Measurements from ENCODE around the gene ASTN2.

Gene ASTN2

DNA sequence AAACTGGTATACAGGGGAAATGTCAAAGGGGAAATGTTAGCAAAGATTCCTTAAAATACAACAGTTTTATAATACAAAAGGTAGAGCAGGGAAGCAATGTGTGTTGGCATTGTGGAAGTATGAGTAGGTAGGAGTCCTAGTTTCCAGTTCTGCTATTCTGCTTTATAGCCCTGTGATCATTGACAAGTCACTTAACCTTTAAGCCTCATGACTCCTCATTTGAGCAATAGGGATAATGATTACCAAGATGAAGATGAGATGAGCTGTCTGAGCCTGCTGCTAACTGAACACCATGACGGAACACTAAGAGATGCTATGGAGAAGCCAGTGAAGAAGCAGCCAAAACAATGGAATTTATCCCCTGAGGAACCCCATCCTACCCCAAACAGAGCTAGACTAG, 1009.5 kb downstream of the ASTN2 start:
- DNase-seq = no peak

DNA sequence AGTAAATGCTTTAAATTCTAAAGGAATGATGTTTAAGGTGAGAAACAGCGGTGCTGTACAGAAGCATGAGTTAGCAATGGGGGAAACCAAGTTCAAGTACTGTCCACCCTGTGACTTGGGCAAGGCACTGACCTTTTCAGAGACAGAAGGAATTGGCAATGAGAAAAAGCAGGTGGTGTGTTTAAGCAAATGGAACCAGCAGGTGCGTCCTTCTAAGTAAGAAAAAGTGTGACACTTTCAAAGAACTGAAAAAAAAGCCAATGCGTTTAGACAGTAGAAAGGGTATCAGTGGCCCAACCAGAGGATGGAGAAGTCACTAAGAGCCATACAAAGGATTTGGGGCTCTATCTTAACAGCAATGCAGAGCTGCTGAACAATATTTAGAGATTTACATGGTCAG, 1010.6 kb downstream of the ASTN2 start:
- no peak for DNase-seq

DNA sequence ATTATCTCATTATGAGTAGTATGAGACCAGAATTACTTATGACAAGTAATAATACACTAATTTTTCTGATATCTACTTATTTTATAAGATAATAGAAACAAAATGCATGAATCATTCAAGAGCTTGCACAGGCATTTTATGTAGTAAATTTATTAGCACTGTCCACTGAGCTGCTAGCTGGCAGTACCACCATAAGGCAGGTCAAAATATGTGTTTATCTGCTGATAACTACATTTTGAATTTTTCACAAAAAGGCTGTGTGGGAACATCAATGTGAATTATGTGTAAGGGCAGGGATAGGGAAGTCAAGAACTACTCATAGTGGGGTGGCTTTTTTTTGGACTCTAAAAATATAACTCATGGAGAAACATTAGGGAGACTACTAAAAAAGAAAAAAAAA, 1011.7 kb downstream of the ASTN2 start:
- DNase-seq = no peak

DNA sequence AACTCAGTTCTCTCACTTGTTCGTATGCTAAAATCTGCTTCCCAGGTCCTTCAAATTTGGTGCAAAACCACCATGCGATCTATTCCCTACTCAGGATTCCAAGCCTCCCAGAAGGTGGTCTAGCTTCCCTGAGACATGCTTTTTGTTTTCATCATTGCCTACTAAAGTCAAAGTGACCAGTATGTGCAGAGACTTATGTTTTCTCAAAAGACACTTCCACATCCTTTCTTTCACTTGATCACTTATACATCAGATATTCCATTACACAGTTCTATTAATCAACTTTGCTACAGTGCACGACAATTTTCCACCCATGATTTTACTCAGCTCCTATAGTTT, 1019.2 kb downstream of the ASTN2 start:
- DNase-seq = no peak

DNA sequence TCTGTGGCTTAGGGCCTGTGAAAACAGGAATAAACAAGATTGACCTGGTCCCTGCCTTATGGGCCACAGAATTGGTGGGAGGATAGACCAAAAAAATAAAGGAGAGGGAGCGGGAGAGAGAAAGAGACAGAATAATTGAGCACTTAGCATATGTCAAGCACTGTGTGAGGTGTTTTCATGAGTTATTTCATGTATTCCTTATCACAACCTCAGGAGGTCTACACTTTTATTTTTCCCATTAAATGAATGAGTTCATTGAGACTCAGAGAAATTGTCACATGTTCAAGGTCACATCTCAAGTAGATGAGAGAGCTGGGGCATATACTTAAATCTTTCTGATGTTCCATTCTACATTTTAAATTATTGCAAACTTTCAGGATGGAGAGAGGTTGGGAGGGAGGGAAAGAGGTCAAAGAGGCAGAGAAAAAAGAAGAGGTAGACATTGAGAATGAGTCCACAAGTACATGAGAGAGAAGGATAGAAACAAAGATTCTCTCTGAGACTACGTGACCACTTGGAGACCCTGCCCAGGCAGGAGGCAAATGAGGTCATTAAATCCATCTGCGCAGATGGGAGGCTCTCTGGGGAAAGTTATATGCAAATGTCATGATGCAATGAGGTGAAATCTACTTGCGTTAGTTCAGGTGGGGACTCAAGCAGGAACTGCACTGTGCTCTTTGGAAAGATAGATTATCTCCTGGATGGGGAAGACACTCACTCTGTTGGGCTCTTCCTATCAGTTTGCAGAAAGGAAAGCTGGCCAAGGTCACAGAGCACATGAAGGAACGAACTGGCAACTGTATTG, 1019.8 kb downstream of the ASTN2 start:
- no peak for DNase-seq

DNA sequence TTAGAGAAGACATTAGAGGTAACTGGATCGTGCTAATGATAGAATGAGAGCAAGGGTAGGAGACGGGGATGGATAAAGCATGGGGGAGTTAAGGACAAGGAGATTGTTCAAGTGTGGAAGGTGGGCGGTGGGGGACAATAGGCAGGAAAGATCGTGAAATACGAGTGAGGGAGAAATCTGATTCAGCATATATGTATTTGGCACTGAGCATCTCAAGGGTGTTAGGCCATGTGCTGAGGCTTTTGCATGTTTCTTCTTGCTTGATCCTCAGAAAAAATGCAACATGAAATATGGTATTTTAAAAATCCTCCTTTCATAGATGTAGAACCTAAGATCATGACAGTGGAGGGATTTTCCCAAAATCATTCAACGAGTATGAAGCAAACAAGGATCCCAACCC, 1020.8 kb downstream of the ASTN2 start:
- DNase-seq = no peak

DNA sequence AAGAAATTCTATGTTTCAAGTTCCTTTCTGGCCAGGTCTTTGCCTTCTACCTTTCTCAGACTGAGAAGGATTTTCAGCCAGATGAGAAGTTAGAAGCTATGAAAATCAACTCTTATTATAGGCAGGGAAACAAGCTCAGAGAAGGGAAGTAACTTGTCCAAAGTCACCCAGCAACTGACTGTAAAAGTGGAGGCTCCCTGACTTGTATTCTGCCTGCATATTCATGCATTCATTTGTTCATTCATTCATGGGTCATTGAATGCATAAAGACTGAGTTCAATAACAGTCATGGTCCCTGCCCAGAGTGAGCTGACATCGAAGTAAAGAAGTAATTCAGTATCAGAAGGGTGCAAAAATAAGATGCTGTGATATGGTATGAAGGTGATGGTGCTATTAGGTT, 1021.7 kb downstream of the ASTN2 start:
- DNase-seq = no peak

DNA sequence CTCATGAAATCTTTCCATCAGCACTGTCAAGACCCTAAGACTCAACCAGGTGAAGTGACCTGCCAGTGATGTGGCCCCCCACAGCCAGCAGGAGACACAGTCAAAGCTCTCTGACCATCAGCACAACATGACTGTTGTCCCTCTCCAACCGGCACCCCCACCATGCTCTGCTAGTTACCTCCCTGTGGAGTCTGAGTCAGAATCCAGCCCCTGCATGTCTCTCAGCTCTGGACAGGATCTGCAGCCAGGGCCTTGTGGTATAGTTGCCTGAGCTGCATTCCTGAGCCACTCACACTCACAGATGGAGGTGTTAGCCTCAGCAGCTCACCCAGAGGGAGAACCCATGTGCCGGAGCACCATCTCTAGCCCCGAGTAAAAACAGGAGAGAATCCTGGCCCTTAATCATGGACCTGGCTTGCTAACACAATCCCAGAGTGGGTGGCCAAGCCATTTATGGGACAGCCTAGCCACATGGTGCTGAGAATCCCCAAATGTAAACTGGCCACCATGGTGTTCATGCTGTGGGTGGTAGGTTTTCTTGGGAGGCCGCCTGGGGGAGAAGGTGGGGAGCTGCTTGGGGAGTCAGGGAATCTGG, 1023.5 kb downstream of the ASTN2 start:
- peak; percentile 82 for DNase-seq

DNA sequence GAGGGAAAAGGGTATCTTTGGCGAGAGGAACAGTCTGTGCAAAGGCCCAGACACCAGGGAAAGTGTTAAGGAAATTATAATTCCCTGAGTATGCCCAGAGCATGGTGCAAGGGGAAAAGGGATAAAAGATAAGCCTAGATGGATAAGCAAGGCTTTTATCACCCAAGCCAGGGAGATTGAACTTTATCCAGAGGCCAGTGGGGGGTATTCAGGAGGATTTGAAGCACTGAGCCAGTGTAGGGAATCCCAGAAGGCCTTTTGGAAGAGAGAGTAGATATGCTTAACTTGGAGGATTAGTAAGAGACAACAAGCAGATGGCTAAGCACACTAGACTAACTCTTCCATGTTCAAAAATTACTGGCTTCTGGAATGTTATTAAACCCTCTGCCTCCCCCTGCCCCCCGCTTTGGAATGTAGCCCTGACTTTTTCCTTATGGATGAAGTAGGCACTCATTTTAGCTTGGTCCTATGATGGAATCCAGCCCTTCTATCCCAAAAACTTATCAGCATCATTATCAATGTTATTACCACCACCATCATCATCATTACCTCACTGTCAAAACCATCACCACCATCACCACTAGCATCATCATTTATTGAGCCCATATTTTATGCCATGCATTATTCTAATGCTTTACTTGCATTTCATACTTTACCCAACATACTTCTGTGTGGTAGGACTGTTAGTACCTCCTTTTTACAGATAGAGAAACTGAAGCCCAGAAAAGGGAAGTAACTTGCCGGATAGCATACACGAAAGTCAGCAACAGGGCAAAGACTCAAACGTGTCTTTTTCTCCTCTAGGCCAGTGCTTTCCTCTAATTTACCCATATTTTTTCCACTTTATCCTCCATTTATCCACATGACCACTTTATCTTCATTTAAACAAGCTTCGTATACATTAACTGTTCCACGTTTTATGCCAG, 1024.3 kb downstream of the ASTN2 start:
- DNase-seq = peak; percentile 42

DNA sequence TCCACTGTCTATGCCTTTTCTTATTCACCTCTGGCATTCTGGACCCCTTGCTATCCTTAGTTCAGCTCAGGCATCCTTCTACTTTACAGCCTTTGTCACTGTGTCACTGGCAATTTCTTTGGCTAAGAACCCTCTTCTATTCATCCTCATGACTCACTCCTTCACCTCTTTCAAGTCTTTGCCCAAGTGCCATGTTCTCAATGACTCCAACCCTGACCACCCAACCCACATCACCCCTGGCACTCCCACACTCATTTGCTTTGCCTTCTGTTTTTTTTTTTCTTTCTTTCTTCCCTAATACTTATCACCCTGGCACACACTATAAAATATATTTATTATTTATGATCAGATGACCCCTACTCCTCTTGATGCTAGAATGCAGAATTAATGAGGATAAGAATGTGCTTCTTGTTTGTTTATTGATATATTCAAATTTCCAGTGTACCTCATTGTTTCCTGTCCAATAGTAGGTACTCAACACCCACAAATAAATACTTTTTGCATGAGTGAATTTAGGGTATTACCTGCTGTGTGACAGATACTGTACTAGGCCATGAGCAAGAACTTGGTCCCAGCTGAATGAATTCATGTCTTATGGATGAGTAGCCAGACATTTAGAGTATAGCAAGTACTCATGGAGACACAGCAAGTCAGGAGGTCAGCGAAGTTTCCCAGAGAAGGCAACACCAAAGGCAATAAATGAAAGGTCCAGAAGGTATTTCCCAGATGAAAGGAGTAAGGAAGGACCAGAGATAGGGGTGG, 1025.1 kb downstream of the ASTN2 start:
- no peak for DNase-seq

DNA sequence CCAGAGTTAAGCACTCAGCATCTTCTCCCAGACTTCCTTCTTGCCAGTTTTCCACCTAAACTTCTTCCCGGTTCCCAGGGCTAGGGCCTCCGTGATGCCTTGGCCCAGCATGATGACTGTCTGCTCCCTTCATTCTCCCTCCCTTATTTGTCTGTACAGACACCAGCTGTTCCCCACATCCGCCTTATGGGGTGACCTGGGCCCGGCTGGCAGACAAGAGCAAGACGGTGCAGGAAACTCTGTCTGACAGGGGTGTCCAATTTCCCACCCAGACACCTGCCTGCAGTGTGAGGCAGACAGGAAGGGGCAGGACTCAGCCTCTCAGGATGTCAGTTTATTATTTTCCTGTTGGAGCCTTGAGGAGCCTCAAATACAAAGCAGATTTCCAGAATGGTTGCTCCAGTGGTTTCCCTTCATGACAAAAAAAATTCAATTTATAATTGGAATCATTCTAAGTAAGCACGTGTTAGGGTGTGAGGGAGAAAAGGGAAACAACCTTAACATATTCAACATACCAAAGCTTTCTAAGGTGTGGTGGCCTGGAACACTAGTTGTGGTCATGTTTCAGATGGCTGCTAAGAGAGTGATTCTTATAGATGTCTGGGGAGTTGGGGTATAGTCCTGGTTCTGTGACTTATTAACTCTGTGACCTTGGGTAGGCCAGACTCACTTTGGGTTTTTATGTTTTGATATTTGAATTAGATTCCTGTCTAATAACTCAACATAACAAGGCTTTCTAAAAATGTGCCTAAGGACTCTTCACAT, 1026.7 kb downstream of the ASTN2 start:
- DNase-seq = peak; percentile 41

DNA sequence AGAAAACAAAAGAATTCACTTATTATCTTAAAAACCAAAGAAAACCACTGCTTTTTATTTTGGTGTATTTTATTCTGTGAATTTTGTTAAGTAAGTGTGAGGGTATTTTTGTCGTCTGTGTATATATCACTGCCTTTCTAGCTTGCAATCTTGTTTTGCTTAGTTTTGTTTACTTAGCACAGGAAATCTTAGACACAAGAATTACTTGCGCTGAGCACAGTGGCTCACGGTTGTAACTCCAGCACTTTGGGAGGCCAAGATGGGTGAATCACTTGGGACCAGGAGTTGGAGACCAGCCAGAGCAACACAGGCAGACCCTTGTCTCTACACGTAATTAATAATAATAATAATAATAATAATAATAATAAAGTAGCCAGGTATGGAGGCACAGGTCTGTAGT, 1030.9 kb downstream of the ASTN2 start:
- DNase-seq = peak; percentile 36

DNA sequence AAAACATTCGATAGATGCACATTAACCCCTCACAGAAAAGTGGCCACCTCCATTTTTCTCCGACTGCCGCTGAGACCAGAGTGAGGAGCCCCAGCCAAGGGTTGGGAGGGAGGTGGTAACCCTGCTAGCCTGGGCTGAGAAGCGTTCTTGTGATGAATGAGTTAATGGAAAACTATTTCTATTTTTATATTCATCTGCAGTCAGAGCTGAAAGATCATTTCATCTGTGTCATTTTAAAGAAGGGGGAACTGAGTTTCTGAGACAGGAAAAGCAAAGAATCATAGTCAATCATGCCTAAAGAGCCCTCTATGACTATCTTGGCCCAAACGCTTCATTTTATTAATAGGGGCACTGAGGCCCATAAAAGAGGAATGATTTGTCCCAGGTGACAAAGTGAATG, 1031.7 kb downstream of the ASTN2 start:
- DNase-seq = peak; percentile 18

DNA sequence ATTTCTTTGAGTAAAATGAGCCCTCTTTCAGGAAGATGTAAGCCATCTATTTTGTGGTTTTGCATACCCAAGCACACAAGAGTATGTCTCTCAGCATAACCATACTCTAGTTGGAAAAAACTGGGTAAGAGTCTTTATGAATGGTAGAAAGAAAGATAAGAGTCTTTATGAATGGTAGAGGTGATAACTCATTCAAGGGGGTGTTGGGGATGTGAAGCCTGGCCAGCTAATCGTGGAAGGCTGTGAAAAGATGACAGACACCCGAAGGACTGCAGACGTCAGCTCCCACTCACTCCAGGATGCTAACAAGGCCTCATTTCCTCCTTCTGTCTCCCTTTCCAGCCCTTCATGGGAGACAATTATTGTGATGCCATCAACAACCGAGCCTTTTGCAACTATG, 1032.8 kb downstream of the ASTN2 start:
- DNase-seq = no peak

DNA sequence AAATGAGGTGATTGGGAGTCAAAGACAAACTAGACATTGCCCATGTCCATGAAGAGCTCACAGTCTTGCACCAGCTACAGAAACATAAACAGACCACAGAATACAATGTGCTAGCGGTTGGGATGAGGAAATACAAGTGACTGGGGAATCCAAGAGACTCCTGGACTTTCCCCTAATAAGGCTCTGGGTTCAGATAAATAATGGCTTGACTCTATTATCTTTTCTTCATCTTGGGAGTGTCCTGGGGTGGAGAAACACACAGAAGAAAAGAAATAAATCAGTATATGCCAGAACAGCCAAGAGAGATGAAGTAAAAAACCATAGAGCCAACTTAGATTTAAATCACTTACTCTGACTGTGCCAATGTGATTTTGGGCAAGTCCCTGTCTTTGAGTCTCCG, 1033.5 kb downstream of the ASTN2 start:
- no peak for DNase-seq

DNA sequence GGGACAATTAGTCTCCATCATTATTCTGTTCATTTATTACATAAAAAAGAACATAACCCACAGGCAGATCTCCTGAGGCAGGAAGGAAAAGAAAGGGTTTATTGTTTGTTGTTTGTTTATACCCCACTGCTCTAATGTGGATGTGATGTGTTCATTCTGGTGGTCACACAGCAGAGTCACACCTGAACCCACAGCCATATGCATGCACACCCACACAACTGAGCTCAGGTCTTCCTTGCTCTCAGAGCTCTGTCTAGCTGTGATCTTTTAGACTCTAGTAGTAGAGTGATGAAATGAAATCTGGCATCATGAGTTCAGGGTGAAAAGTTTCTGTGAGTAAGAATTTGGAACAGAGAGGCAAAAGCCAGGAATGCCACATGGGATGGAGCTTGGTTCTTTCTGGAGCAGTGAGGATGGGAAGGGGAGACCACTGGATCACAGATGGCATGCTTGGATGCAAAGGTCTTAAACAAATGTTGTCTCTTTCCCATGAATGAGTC, 1034.3 kb downstream of the ASTN2 start:
- no peak for DNase-seq

DNA sequence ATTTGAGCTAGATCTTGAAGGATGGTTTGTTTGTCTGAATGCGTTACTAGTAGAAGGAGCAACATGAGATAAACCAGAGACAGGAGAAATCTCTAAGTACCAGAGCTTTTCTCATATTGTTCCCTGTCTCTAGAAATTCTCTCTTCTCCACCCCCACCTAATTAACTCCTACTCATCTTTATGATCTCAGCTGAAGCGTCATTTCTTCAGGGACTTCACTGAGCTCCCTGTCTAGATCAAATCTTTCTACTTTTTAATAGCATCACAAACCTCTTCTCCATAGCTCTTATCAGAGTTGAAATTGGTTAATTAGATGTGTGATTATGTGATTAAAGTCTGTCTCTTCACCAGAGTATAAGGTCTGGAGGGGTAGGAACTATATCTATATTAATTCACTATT, 1035.0 kb downstream of the ASTN2 start:
- no peak for DNase-seq

DNA sequence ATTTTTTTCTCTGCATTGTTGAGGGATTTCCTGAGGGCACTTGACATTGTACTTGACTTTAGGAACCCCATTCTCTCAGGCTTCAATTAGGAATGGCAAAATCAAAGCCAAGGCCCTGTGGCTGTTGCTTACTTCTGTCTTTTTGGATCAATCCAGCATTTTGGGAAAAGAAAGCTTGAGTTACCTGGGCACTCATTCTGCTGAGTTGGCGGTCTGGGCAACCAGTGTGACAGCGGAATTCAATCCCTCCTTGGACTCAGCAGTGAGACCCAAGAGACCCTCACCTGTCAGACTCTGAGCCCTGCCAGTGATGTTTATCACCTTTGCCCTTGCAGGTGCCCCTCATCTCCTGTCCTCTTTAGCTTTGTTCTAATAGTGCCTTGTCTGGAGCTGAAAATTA, 1036.0 kb downstream of the ASTN2 start:
- DNase-seq = no peak

DNA sequence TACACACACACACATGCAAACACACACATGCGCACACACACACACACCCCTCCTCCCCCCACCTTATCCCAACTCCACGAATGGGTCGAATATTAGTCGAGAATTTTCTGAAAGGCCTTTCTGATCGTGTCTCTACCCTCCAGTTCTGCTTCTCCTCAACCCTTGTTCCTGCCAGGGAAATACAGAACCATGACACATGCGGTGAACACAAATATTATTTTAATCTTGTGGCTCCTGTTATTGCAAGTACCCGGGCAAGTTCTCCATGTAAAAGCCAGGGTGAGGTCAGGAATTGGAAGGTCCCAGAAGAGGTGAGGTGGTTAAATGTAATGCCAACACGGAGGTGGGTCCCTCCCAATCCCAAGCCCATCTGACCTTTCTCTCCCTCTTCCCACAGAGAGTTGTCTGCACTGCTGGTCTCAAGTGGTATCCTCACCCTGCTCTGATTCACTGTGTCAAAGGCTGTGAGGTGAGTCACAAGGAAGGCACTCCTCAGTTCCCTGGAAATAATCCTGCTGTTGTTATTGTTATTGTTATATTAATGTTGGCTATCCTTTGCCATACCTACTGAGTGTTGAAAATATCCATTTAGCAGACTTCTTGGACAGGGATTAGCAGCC, 1037.6 kb downstream of the ASTN2 start:
- DNase-seq = peak; percentile 85

Data from fibroblast of skin of back (primary cell).